OCI-LY3 (cell line): ENCODE data around the gene RCAN2.

Source experiments
- H2AFZ ChIP-seq: fragments of 200-600, 300-600 bp; shearing (Covaris generic); 2 replicates; pipeline ENCODE4 v1.6.0; 2014; ENCODE audit warnings: antibody characterized with exemption, low read depth, low read length
- H3K27ac ChIP-seq: fragments of 200-600, 300-600 bp; sonication (generic); 2 replicates; pipeline ENCODE4 v1.5.1; 2014; ENCODE audit warnings: mild to moderate bottlenecking, low read length, moderate library complexity, mixed read lengths
- H3K27me3 ChIP-seq: fragments of 200-600, 300-600 bp; sonication (generic); 2 replicates; pipeline ENCODE4 v1.6.1; 2014; ENCODE audit warnings: low read depth, low read length, mixed read lengths
- H3K36me3 ChIP-seq: fragments of 200-600, 300-600 bp; sonication (generic); replicated peaks from 2 replicates; pipeline ENCODE3; 2014; ENCODE audit warnings: low read depth, low read length, mixed read lengths
- H3K4me1 ChIP-seq: fragments of 300-600, 200-600 bp; sonication (generic); 2 replicates; pipeline ENCODE4 v1.6.1; 2014; ENCODE audit warnings: low read length, mixed read lengths
- H3K4me2 ChIP-seq: fragments of 200-600, 300-600 bp; sonication (generic); 2 replicates; pipeline ENCODE4 v1.6.1; 2014; ENCODE audit warnings: low read length, mixed read lengths
- H3K4me3 ChIP-seq: fragments of 300-600, 200-600 bp; sonication (generic); 2 replicates; pipeline ENCODE4 v1.5.1; 2014; ENCODE audit warnings: antibody characterized with exemption, mild to moderate bottlenecking, low read length, moderate library complexity
- H3K79me2 ChIP-seq: fragments of 300-600, 200-600 bp; shearing (Covaris generic); 2 replicates; pipeline ENCODE4 v1.6.1; 2014; ENCODE audit warnings: mild to moderate bottlenecking, low read length, mixed read lengths
- H3K9ac ChIP-seq: fragments of 300-600, 200-600 bp; shearing (Covaris generic); 2 replicates; pipeline ENCODE4 v1.6.0; 2014; ENCODE audit warnings: mild to moderate bottlenecking, low read length, moderate library complexity
- H3K9me3 ChIP-seq: fragments of 200-600, 300-600 bp; shearing (Covaris generic); 2 replicates; pipeline ENCODE4 v1.6.1; 2014; ENCODE audit warnings: low read length, mixed read lengths; ENCODE audit not compliant: insufficient read depth
- H4K20me1 ChIP-seq: fragments of 200-600, 300-600 bp; sonication (generic); 2 replicates; pipeline ENCODE4 v1.6.1; 2016; ENCODE audit warnings: low read length, mixed read lengths; ENCODE audit not compliant: insufficient read depth
- EZH2phosphoT487 ChIP-seq: fragments of 200-600 bp; shearing (Covaris generic); IDR thresholded peaks from 2 replicates; pipeline ENCODE4 v1.6.1; 2018; ENCODE audit warnings: antibody characterized with exemption, mixed run types, low read depth
- TF ChIP-seq, protein P1 (sequence below): fragments of 200-600, 300-600 bp; sonication (generic); IDR thresholded peaks from 2 replicates; pipeline ENCODE4 v1.5.1; 2014; ENCODE audit warnings: antibody characterized with exemption, low read length, low read depth

RCAN2 gene

DNA sequence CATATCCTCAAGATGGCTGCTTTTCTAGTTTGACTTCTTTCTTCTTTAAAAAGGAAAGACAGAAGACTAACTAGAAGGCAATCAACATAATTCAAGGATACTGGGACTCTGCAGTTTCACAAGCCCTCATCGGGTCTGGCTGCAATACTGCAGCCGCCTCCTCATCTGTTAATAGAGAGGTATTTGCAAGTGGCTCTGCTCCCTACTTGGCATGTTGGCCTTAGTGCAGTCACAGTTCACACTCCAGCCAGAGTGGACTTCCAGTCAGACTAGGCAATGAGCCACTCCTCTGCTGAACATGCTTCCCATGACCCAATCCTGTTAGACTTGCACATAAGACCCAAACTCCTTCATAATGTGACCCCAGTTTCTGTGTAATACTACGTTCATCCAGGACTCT lies 178.6 kb downstream of the RCAN2 start:
- Histone ChIP-seq H3K9ac (no peak overlapping the region), H3K27ac (no peak overlapping the region), H3K36me3 (no peaks in the 10 kb centered on the region), H3K9me3 (no peaks in the 10 kb centered on the region), H2AFZ (no peak overlapping the region), H3K4me3 (no peak overlapping the region), H3K4me1 (no peaks in the 10 kb centered on the region), H4K20me1 (no peaks in the 10 kb centered on the region), H3K4me2 (no peak overlapping the region), H3K79me2 (no peaks in the 10 kb centered on the region), H3K27me3 (no peaks in the 10 kb centered on the region)
- no peak for TF ChIP-seq EZH2phosphoT487
- TF ChIP-seq, protein P1, sequence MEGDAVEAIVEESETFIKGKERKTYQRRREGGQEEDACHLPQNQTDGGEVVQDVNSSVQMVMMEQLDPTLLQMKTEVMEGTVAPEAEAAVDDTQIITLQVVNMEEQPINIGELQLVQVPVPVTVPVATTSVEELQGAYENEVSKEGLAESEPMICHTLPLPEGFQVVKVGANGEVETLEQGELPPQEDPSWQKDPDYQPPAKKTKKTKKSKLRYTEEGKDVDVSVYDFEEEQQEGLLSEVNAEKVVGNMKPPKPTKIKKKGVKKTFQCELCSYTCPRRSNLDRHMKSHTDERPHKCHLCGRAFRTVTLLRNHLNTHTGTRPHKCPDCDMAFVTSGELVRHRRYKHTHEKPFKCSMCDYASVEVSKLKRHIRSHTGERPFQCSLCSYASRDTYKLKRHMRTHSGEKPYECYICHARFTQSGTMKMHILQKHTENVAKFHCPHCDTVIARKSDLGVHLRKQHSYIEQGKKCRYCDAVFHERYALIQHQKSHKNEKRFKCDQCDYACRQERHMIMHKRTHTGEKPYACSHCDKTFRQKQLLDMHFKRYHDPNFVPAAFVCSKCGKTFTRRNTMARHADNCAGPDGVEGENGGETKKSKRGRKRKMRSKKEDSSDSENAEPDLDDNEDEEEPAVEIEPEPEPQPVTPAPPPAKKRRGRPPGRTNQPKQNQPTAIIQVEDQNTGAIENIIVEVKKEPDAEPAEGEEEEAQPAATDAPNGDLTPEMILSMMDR: no peak

DNA sequence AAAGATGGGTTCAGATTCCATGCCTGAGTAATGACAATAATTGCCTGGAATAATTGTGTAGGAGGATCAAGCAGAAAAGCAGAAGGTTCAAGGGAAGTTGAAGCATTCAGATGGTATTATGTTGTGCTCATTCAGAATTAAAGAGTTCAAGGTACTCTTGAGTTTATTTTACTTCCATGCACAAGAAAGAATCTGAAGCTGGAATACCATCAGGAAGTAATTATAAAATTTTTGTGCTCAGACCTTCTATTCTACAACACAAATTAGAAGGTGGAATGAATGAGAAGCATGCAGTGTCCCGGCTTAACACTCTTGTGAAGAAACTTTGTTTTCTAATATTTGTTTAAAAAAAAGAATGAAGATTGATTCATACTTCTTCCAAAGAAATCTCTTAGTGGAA lies 181.1 kb downstream of the RCAN2 start:
- H3K27ac ChIP-seq: no peak overlapping the region
- no peak overlapping the region for H2AFZ ChIP-seq
- no peaks in the 10 kb centered on the region for H3K4me1 ChIP-seq
- no peaks in the 10 kb centered on the region for H3K9me3 ChIP-seq
- no peak overlapping the region for H3K9ac ChIP-seq
- no peak overlapping the region for H3K4me2 ChIP-seq
- no peaks in the 10 kb centered on the region for H4K20me1 ChIP-seq
- H3K27me3 ChIP-seq: no peaks in the 10 kb centered on the region
- TF ChIP-seq, protein P1: no peak
- TF ChIP-seq EZH2phosphoT487: no peak
- no peaks in the 10 kb centered on the region for H3K79me2 ChIP-seq
- H3K36me3 ChIP-seq: no peaks in the 10 kb centered on the region
- no peak overlapping the region for H3K4me3 ChIP-seq

DNA sequence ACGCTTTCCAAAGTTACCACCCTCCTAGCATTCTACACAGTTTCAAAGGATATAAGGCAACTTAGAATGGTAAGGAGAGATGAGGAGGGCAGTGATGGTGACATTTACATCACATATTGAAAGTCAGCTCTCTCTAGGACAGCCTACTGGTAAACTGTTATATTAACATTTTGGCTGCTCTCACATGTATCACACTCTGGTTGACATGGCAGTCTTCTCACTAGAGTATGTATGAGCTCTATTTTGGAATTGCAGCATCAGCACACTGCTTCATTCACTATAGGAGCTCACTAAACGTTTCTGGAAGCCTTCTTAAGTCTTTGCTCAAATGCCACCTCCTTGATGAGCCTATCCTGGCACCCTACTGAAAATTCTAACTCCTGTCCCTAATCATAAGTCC lies 184.8 kb downstream of the RCAN2 start:
- Histone ChIP-seq H3K4me1 (no peaks in the 10 kb centered on the region), H3K79me2 (no peaks in the 10 kb centered on the region), H2AFZ (no peak overlapping the region), H3K4me2 (no peak overlapping the region), H3K4me3 (no peak overlapping the region), H3K36me3 (no peaks in the 10 kb centered on the region), H3K27ac (no peak overlapping the region), H3K27me3 (no peaks in the 10 kb centered on the region), H3K9ac (no peak overlapping the region), H3K9me3 (no peaks in the 10 kb centered on the region), H4K20me1 (no peaks in the 10 kb centered on the region)
- no peak for TF ChIP-seq EZH2phosphoT487
- TF ChIP-seq, protein P1: no peak

DNA sequence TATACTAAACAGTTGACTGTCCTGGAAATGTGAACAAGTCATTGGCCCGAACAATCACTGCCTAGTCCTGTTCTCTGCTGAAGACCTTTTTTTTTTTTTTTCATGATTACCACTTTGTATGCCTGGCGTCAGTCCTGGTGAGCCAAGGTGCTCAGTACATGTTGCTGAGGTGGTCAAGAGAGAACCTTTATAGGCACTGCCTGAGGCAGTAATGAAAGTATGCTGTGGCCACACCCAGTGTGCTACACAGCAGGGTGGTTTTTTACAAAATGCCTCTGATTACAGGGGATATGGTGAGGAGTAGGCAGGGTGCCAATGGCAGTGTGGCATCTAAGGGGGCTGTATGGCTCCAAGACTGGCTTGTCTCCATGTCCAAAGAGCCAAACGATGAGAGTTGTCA lies 185.4 kb downstream of the RCAN2 start:
- no peaks in the 10 kb centered on the region for H3K79me2 ChIP-seq
- H3K4me3 ChIP-seq: no peak overlapping the region
- no peak overlapping the region for H3K9ac ChIP-seq
- no peaks in the 10 kb centered on the region for H3K4me1 ChIP-seq
- 0 out of 2 replicates have a peak, but pooled peaks cover 6% of the 10 kb centered on the region for H3K27me3 ChIP-seq
- H3K36me3 ChIP-seq: no peaks in the 10 kb centered on the region
- H3K9me3 ChIP-seq: no peaks in the 10 kb centered on the region
- H3K27ac ChIP-seq: no peak overlapping the region
- no peaks in the 10 kb centered on the region for H4K20me1 ChIP-seq
- TF ChIP-seq EZH2phosphoT487: no peak
- no peak overlapping the region for H3K4me2 ChIP-seq
- H2AFZ ChIP-seq: no peak overlapping the region

DNA sequence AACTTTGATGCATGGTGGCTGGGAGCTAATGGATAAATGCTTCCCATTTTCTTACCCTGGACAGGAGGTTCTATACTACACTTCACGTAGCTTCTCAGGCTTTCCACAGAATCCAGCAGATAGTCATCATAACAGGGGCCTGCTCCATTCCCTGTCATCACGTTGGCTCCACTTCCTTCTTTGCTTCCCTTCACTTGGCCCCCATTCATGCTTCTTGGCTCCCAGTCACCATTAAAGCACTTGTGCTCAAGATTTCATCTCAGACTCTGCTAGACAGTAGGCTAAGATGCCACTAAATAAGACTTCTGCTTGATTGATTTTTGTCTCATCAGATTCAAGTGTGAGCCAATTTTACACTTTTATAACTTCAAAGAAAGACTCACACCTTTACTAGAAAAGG lies 186.0 kb downstream of the RCAN2 start:
- Histone ChIP-seq H3K4me3 (no peak overlapping the region), H4K20me1 (no peaks in the 10 kb centered on the region)

More for the DNA sequence above, 186.0 kb downstream of the RCAN2 start:
- Histone ChIP-seq H2AFZ (no peak overlapping the region), H3K4me2 (no peak overlapping the region), H3K27ac (no peak overlapping the region), H3K79me2 (no peaks in the 10 kb centered on the region), H3K9ac (no peak overlapping the region), H3K36me3 (no peaks in the 10 kb centered on the region), H3K4me1 (no peaks in the 10 kb centered on the region), H3K9me3 (no peaks in the 10 kb centered on the region), H3K27me3 (0 out of 2 replicates have a peak, but pooled peaks cover 6% of the 10 kb centered on the region)
- TF ChIP-seq, protein P1: no peak
- TF ChIP-seq EZH2phosphoT487: no peak
